IMR-90 (cell line): ENCODE measurements around the gene RGS5. TPM values are rescaled to one million over a fixed set of nuclear protein-coding genes. Genes with fewer than 3 reads are reported as not detected.

ENCODE experiments used
- ATAC-seq: fragments of 200-7000 bp; cut with Tn5 transposase; 2 replicates; pipeline ENCODE4 v1.9.1; 2020; ENCODE audit warnings: low read depth, mild to moderate bottlenecking, moderate library complexity
- BruUV-seq: library from RNA; stranded (reverse); fragments of 400-500 nt; replicated peaks from 2 replicates; lab custom pipeline; 2021; lab: Mats Ljungman, UMichigan
- CTCF ChIA-PET: fragments of 300-600 bp; formaldehyde crosslinking; extraction: SDS; loops from one replicate; lab custom pipeline; 2021; ENCODE audit warnings: antibody characterized with exemption; lab: Yijun Ruan, JAX
- POLR2A ChIA-PET: fragments of 300-600 bp; sonication (Branson Sonifier 250); formaldehyde crosslinking; loops from one replicate; lab custom pipeline; 2022; ENCODE audit warnings: antibody characterized with exemption; ENCODE audit not compliant: unreplicated experiment; lab: Charles Lee
- DNase-seq: peaks from one replicate; pipeline ENCODE4 v3.0.0; 2013
- H2AFZ ChIP-seq: replicated peaks from 2 replicates; pipeline ENCODE3; 2013; ENCODE audit warnings: low read length, mild to moderate bottlenecking; ENCODE audit not compliant: poor library complexity
- H2AK5ac ChIP-seq: 2 replicates; pipeline ENCODE4 v1.6.1; 2013; ENCODE audit warnings: low read depth, low read length, inconsistent platforms
- H2AK9ac ChIP-seq: replicated peaks from 2 replicates; pipeline ENCODE3; 2013; ENCODE audit warnings: mild to moderate bottlenecking, low read depth, low read length, moderate library complexity; ENCODE audit not compliant: poor library complexity
- H2BK120ac ChIP-seq: 2 replicates; pipeline ENCODE4 v1.6.1; 2013; ENCODE audit warnings: low read depth, low read length, inconsistent platforms
- H2BK15ac ChIP-seq: 3 replicates; pipeline ENCODE4 v1.6.1; 2013; ENCODE audit warnings: low read depth, low read length, inconsistent platforms
- H2BK20ac ChIP-seq: 2 replicates; pipeline ENCODE4 v1.6.1; 2013; ENCODE audit warnings: low read depth, mild to moderate bottlenecking, inconsistent platforms, low read length, moderate library complexity
- H2BK5ac ChIP-seq: 2 replicates; pipeline ENCODE4 v1.6.1; 2013; ENCODE audit warnings: mild to moderate bottlenecking, low read depth, low read length, inconsistent platforms; ENCODE audit not compliant: poor library complexity, severe bottlenecking
- H3K14ac ChIP-seq: replicated peaks from 2 replicates; pipeline ENCODE4 v1.6.1; 2013; ENCODE audit warnings: low read depth, low read length, inconsistent platforms
- H3K18ac ChIP-seq: 2 replicates; pipeline ENCODE4 v1.6.1; 2013; ENCODE audit warnings: low read depth, low read length, control low read depth
- H3K23ac ChIP-seq: 2 replicates; pipeline ENCODE4 v1.6.1; 2013; ENCODE audit warnings: low read depth, low read length, inconsistent platforms
- H3K27ac ChIP-seq: 2 replicates; pipeline ENCODE4 v1.5.1; 2013; ENCODE audit warnings: mild to moderate bottlenecking, control low read depth, low read length; ENCODE audit not compliant: insufficient read depth
- H3K27me3 ChIP-seq: 2 replicates; pipeline ENCODE4 v1.6.1; 2013; ENCODE audit warnings: low read length; ENCODE audit not compliant: control insufficient read depth, insufficient read depth
- H3K36me3 ChIP-seq: 2 replicates; pipeline ENCODE4 v1.6.1; 2013; ENCODE audit warnings: low read length, mixed read lengths; ENCODE audit not compliant: control insufficient read depth, insufficient read depth
- H3K4ac ChIP-seq: 2 replicates; pipeline ENCODE4 v1.6.1; 2013; ENCODE audit warnings: low read depth, low read length, inconsistent platforms
- H3K4me1 ChIP-seq: 2 replicates; pipeline ENCODE4 v1.6.1; 2013; ENCODE audit warnings: low read length, mixed read lengths; ENCODE audit not compliant: control insufficient read depth, insufficient read depth
- H3K4me2 ChIP-seq: 2 replicates; pipeline ENCODE4 v1.6.1; 2013; ENCODE audit warnings: low read depth, mild to moderate bottlenecking, control low read depth, low read length, moderate library complexity
- H3K4me3 ChIP-seq: 2 replicates; pipeline ENCODE4 v1.5.1; 2013; ENCODE audit warnings: low read depth, mild to moderate bottlenecking, control low read depth, low read length, moderate library complexity; ENCODE audit not compliant: insufficient read depth
- H3K56ac ChIP-seq: 2 replicates; pipeline ENCODE4 v1.6.1; 2013; ENCODE audit warnings: low read length, inconsistent platforms; ENCODE audit not compliant: insufficient read depth; ENCODE audit errors: extremely low read depth
- H3K79me1 ChIP-seq, 2 experiments: 2 replicates each; pipeline ENCODE4 v1.6.1; 2013; ENCODE audit warnings: low read length in 2 of 2, inconsistent platforms in 1 of 2, low read depth in 1 of 2
- H3K9ac ChIP-seq: 2 replicates; pipeline ENCODE4 v1.6.1; 2013; ENCODE audit warnings: low read depth, low read length, control low read depth
- H3K9me1 ChIP-seq: 2 replicates; pipeline ENCODE4 v1.6.1; 2013; ENCODE audit warnings: low read length, inconsistent platforms; ENCODE audit not compliant: insufficient read depth
- H3K9me3 ChIP-seq: 2 replicates; pipeline ENCODE4 v1.6.1; 2013; ENCODE audit warnings: low read length; ENCODE audit not compliant: control insufficient read depth, insufficient read depth
- H4K20me1 ChIP-seq: 2 replicates; pipeline ENCODE4 v1.6.1; 2013; ENCODE audit warnings: low read length, inconsistent platforms; ENCODE audit not compliant: insufficient read depth
- H4K5ac ChIP-seq: 2 replicates; pipeline ENCODE4 v1.6.1; 2013; ENCODE audit warnings: mild to moderate bottlenecking, low read depth, low read length, control low read depth
- H4K8ac ChIP-seq, 2 experiments: 2 replicates each; pipeline ENCODE4 v1.6.1; 2013; ENCODE audit warnings: low read depth in 2 of 2, low read length in 2 of 2, control low read depth in 1 of 2, inconsistent platforms in 1 of 2
- H4K91ac ChIP-seq: 2 replicates; pipeline ENCODE4 v1.6.1; 2013; ENCODE audit warnings: low read depth, low read length, inconsistent platforms; ENCODE audit not compliant: insufficient read depth
- BHLHE40 ChIP-seq: fragments of 150-350 bp; IDR thresholded peaks from 2 replicates; pipeline ENCODE4 v1.6.1; 2016; ENCODE audit warnings: mild to moderate bottlenecking, low read depth, low read length
- CEBPB ChIP-seq: IDR thresholded peaks from 2 replicates; pipeline ENCODE4 v1.6.1; 2012; ENCODE audit warnings: low read depth, low read length, improper control_type of control experiment
- FOS ChIP-seq: fragments of 150-350 bp; IDR thresholded peaks from 2 replicates; pipeline ENCODE4 v1.6.1; 2016; ENCODE audit warnings: low read depth, low read length
- MAFK ChIP-seq: IDR thresholded peaks from 2 replicates; pipeline ENCODE4 v1.6.1; 2012; ENCODE audit warnings: low read depth, low read length, improper control_type of control experiment
- MAZ ChIP-seq: IDR thresholded peaks from 2 replicates; pipeline ENCODE4 v1.6.1; 2012; ENCODE audit warnings: low read depth, mild to moderate bottlenecking, low read length, improper control_type of control experiment, moderate library complexity, borderline replicate concordance
- MXI1 ChIP-seq: IDR thresholded peaks from 2 replicates; pipeline ENCODE4 v1.6.1; 2012; ENCODE audit warnings: low read depth, mild to moderate bottlenecking, low read length, moderate library complexity, borderline replicate concordance
- NFE2L2 ChIP-seq: fragments of 150-350 bp; IDR thresholded peaks from 2 replicates; pipeline ENCODE4 v1.6.1; 2016; ENCODE audit warnings: low read depth, mild to moderate bottlenecking, low read length
- RAD21 ChIP-seq: IDR thresholded peaks from 2 replicates; pipeline ENCODE4 v1.6.1; 2012; ENCODE audit warnings: low read length, improper control_type of control experiment
- RCOR1 ChIP-seq: IDR thresholded peaks from 2 replicates; pipeline ENCODE4 v1.6.1; 2012; ENCODE audit warnings: mild to moderate bottlenecking, low read length, improper control_type of control experiment; ENCODE audit not compliant: insufficient replicate concordance
- RFX5 ChIP-seq: IDR thresholded peaks from 2 replicates; pipeline ENCODE4 v1.8.0; 2012; ENCODE audit warnings: low read depth, mild to moderate bottlenecking, low read length, moderate library complexity
- SMC3 ChIP-seq: fragments of 150-350 bp; IDR thresholded peaks from 2 replicates; pipeline ENCODE4 v1.6.1; 2016; ENCODE audit warnings: low read depth, mild to moderate bottlenecking, antibody characterized with exemption, low read length, moderate library complexity
- WGBS, 2 experiments: methylation state at CpG; one replicate each; pipeline versions ENCODE4 v1.1.5 to v1.1.7; 2013; ENCODE audit warnings: missing lambda C conversion rate in 2 of 2; ENCODE audit not compliant: insufficient read length in 1 of 2; ENCODE audit errors: extremely low coverage in 2 of 2; 5-methylcytosine and 5-hydroxymethylcytosine counted together
- dilution Hi-C: fragments of 300-500 bp; cut with HindIII; formaldehyde crosslinking; loops from one replicate; pipeline ENCODE4 v1.14.3; 2018; ENCODE audit warnings: low sequenced_read_pairs; ENCODE audit not compliant: unreplicated experiment
- in situ Hi-C: fragments of 300-500 bp; cut with MboI; formaldehyde crosslinking; loops from 3 replicates; pipeline ENCODE4 v1.14.3; 2019; ENCODE audit warnings: low sequenced_read_pairs, inconsistent platforms, mixed read lengths
- intact Hi-C: fragments of 100-400 bp; cut with micrococcal nuclease; formaldehyde crosslinking; loops from 2 replicates; pipeline ENCODE4 v1.10.0; 2022
- polyA plus RNA-seq, 3 experiments: library from polyadenylated mRNA; depleted of rRNA; stranded (reverse); fragments of >200 nt; gene quantifications; 2 replicates each; pipeline ENCODE4 v1.2.3, GENCODE V29; 2012; ENCODE audit warnings: low replicate concordance in 1 of 3
- total RNA-seq: library from RNA; depleted of rRNA; stranded (reverse); fragments of >200 nt; gene quantifications from 2 replicates; pipeline ENCODE4 v1.2.3, GENCODE V29; 2012
- TF ChIP-seq, protein P1 (sequence below): conservative IDR thresholded peaks from 2 replicates; pipeline ENCODE4 v1.5.1; 2012; ENCODE audit warnings: mild to moderate bottlenecking, low read depth, low read length, improper control_type of control experiment

The RGS5 gene
- total and polyA plus RNA-seq, 2 of the 4 experiments (the other 2 are of a cell fraction) = 21.4 to 40.0 TPM

GRCh38 chr1:163155606-163156005, 47.1 kb downstream of the RGS5 start:
- Histone ChIP-seq H3K27ac (no peak overlapping the region), H2BK5ac (no peak overlapping the region), H3K79me1 (no peaks in the 10 kb centered on the region), H2AK9ac (no peak overlapping the region), H3K14ac (no peak overlapping the region), H3K4me3 (no peak overlapping the region), H2BK15ac (no peak overlapping the region), H3K9me3 (no peaks in the 10 kb centered on the region), H3K9ac (no peak overlapping the region), H2BK20ac (no peak overlapping the region), H4K20me1 (no peaks in the 10 kb centered on the region), H2AFZ (no peak overlapping the region), H3K18ac (no peak overlapping the region), H3K4me2 (no peak overlapping the region), H4K91ac (no peak overlapping the region), H3K27me3 (no peaks in the 10 kb centered on the region), H2AK5ac (no peak overlapping the region), H3K23ac (no peak overlapping the region), H3K36me3 (no peaks in the 10 kb centered on the region), H3K4me1 (no peaks in the 10 kb centered on the region), H2BK120ac (no peak overlapping the region), H3K4ac (no peak overlapping the region), H4K8ac (no peak overlapping the region), H3K56ac (no peak overlapping the region), H4K5ac (no peak overlapping the region), H3K9me1 (no peaks in the 10 kb centered on the region)
- DNase-seq (no peak), ATAC-seq (no peak)
- 69% methylated on average over 3 of the region's 5 CpGs; no CpG with 5 or more reads in 1 of the 2 experiments for WGBS, 2 experiments
- intact Hi-C loops = no loop called here
- POLR2A ChIA-PET = no interaction called here
- dilution Hi-C loops = no loop called here
- TF ChIP-seq RFX5 (no peak), NFE2L2 (no peak), MAZ (no peak), BHLHE40 (no peak), RAD21 (no peak), MXI1 (no peak), FOS (no peak), CEBPB (no peak), MAFK (no peak), SMC3 (no peak), RCOR1 (no peak)
- TF ChIP-seq, protein P1, sequence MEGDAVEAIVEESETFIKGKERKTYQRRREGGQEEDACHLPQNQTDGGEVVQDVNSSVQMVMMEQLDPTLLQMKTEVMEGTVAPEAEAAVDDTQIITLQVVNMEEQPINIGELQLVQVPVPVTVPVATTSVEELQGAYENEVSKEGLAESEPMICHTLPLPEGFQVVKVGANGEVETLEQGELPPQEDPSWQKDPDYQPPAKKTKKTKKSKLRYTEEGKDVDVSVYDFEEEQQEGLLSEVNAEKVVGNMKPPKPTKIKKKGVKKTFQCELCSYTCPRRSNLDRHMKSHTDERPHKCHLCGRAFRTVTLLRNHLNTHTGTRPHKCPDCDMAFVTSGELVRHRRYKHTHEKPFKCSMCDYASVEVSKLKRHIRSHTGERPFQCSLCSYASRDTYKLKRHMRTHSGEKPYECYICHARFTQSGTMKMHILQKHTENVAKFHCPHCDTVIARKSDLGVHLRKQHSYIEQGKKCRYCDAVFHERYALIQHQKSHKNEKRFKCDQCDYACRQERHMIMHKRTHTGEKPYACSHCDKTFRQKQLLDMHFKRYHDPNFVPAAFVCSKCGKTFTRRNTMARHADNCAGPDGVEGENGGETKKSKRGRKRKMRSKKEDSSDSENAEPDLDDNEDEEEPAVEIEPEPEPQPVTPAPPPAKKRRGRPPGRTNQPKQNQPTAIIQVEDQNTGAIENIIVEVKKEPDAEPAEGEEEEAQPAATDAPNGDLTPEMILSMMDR = no peak
- CTCF ChIA-PET = no interaction called here
- in situ Hi-C loops = no loop called here
- BruUV-seq = no TSS peak
